ENCODE results near the gene SLC36A3.
"Not testable (repeated sequence)": the region's sequence is repeated elsewhere in the genome, so short reads cannot be mapped to it uniquely, and the experiment has no call there.

Gene SLC36A3

DNA sequence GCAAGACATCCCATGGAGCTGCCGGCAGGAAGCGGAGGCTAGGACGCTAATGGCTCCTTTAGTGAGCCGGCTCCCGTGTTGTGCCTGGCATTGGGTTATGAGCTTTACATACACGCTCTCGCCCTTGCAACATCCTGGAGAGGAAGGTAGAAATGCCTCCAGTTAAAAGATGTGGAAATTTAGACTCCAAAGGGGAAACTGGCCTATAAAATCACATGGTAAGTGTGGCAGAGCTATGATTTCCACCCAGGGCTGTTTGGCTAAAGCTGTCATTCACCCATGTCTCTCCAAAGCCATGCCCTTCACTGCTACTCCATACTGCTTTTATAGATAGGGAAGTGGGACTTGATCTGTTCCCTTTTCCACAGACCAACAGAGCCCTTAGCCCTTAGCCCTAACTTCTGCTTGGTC is 45.4 kb downstream of the SLC36A3 start:
- no peak for FAIRE-seq

DNA sequence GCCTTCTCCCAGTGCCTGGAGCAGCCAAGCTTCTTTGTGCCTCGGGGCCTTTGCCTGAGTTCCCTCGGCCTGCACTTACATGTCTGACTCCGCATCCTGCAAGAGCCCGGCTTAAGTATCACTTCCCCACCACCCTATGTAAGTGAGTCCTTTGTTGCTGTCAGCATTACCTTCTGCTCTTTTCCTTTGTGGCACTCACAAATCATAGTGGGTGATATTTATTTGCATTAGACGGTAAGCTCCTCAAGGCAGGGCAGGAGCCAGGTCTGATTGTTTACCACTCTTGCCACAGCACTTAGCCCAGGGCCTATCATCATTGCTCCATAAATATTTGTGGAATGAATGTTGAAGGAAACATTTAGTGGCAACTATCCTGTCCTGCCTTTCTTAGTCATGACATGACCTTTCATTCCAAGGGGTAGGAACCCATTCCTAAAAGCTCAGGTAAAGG is 45.8 kb downstream of the SLC36A3 start:
- FAIRE-seq, result no peak

DNA sequence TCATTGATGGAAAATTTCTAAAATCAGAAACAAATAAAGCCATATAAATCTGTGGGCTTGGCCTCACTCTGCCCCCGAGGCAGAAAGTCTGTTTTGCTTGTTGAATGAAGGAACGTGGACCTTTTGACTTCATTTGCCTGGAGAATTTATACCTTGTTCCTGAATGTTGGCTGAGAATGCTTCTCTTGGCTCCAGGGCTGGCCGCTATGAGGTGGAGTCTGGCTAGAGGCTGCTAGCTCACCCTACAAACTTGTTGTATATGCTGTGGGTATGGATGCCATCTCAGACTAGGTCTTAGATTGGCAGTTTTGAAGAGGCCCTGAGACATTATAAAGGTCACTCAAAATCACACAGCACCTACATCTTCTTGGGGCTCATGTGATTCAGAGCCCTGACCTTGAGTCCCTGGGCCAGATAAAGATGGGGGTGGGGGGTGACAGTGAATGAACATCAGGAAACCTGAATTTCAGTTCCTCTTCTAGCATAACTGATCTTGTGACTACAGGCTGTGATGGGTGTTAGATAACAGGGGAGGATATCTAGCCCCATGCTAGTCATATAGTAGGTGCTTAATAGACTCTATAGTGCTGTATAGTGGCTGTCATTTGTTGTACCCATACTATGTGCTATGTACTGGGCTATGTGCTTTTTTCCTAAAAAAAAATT is 47.8 kb downstream of the SLC36A3 start:
- FAIRE-seq, result no peak

DNA sequence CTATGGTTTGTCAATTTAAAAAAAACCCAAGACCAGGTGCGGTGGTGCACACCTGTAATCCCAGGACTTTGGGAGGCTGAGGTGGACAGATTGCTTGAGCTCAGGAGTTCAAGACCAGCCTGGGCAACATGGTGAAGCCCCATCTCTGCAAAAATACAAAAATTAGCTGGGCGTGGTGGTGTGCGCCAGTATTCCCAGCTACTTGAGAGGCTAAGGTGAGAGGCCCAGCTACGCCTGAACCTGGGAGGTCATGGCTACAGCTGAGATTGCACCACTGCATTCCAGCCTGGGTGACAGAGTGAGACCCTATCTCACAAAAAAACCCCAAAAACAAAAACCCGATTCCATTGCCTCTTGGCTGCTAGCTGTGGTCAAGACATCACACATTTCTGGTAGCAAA is 48.6 kb downstream of the SLC36A3 start:
- FAIRE-seq, result not testable (repeated sequence)

DNA sequence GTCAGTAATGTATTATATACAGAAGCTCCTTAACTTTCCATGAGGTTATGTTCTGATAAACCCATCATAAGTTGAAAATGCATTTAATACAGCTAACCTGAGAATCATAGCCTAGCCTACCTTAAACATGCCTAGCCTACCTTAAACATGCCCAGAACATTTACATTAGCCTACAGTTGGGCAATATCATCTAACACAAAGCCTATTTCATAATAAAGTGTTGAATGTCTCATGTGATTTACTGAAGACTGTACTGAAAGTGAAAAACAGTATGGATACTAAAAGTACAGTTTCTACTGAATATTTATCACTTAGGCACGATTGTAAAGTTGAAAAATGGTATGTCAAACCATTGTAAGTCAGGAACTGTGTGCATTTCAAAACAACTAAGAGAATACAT is 49.0 kb downstream of the SLC36A3 start:
- no peak for FAIRE-seq

DNA sequence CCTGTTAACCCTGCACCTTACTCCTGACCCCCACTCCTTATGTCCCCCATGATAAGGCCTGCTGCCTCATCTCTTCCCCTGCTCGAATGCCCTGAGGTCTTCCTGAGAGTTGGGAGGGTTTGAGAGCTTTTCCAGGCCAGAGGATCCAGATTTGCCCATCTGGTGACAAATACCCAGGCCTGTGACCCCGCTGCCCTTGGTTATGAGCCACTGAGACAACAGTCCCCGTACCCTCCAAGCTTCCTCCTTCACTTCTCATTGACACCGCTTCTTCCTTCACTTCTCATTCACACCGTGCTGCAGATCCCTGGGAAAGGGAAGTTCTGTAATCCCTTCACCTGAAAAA is 50.0 kb downstream of the SLC36A3 start:
- no peak for FAIRE-seq

DNA sequence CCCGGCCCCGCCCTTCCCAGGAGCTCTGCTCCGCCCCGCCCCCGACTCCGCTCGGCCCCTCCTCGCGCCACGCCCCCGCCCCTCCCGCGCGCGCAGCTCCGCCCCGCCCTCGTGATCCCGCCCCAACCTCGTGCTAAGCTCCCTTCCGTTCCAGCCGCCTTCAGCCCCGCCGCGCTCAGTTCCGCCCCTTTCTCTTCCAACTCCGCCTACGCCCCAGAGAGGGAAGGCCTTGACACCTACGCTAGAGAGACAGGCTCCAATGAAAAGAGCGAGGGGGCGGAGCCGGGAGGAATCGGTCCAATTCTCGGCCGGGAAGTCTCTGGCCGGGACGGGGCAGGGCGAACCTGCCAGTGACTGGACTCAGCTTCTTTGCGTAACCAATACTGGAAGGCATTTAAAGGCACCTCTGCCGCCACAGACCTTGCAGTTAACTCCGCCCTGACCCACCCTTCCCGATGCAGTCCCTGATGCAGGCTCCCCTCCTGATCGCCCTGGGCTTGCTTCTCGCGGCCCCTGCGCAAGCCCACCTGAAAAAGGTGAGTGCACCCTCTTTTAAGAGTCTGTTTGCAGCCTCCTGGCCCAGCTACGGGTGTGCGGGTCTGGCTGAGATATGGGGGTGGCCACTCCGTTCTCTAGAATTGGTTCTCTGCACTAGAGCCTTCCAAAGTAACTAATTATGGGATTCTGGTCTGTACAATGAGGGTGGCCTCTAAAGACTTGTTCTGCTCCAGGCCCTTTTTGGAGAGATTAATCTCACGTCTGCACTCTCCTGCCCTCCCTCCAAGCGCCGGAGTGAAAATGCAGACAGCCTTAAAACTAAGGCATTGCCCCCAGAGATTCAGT is 50.6 kb downstream of the SLC36A3 start, which contains the start of gene GM2A:
Gene GM2A (plus strand): TSS at position 424 of the 843 bp plus-strand sequence. CDS start 32 bp downstream, at position 456.
- peak; percentile 98 for FAIRE-seq

DNA sequence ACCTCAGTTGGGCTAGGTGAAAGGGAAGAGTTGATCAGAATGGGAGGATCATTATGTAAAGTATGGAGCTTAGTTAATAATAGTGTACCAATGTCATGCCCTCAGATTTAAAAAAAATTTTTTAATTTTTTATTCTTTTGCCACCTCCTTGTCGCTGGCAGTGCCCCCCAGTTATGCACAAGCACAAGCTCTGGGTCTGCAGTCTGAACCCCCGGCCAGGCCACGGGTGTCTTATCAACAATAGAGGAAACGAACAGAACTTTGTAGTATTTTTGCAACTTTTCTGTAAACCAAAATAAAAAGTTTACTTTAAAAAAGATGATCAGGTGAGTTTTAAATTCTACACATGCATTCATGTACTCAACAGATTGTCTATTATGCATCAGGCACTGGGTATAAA is 51.9 kb downstream of the SLC36A3 start:
- no peak for FAIRE-seq

DNA sequence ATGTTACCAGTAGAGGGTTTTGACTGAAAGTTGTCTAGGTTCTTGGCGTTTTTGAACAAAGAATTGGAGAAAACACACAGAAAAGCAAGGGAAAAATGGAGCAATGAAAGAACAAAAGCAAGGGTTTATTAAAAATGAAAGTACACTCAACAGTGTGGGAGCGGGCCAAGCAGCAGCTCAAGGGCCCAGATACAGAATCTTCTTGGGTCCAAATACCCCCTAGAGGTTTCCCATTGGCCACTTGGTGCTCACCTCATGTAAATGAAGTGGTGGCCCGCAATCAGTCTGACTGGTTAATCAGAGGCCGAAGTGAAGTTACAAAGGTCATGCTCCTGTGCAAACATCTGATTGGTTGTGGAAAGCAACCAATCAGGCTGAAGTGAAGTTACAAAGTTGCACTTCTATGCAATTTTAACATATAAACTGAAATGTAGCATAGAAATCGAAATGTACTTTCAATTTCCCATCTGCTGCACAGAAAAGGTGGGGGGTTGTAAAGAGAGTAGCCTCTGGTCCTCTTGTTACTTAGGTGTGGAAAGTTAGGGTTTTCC is 52.5 kb downstream of the SLC36A3 start:
- FAIRE-seq, result no peak

DNA sequence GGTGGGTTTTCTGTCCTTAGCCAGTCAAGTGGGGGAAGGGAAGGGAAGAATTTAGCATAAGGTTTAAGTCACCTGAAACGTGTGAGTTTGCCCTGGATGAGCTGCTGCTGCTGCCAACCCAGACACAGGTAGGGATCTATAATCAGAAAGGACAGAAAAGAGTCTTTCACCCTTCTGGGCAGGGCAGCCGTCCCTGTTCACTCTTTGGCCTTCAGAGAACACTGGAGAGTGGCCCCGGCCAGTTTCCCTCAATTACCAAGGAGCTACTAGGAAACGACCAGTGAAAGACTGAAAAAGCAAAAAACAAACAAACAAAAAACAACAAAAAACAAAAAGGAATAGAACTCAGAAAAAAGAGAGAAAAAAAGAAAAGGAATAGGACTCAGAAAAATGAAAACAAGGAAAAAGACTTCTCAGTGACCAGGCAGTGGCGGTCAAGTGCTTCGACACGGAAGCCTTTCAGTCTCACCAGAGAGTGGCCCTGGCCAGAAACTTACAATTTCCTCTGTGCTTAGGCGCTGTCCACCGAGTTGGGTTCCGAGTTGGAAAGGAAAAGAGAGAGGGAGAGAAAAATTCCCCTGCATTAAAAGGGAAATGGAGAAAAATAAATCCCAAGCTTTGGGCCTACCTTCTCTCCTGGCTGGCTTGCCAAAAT is 53.1 kb downstream of the SLC36A3 start:
- FAIRE-seq, result no peak

DNA sequence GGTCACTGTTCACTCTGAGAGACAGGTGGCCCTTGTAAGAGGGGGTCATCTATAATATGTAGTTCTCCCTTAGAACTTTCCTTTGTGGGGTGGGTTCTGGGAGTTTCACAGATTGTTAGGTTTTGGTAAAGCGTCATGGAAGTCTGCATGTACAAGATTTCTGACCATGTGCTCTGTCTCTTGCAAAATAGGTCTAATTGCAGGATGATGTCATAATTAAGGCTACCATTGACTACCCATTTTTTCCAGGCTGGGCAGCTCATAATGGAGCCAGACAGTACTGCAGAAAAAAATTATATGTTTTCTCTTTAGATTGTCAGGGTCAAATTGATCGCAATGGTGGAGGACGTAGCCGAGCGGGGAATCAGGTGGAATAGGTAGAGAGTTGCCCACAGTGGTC is 54.3 kb downstream of the SLC36A3 start:
- FAIRE-seq, result no peak

DNA sequence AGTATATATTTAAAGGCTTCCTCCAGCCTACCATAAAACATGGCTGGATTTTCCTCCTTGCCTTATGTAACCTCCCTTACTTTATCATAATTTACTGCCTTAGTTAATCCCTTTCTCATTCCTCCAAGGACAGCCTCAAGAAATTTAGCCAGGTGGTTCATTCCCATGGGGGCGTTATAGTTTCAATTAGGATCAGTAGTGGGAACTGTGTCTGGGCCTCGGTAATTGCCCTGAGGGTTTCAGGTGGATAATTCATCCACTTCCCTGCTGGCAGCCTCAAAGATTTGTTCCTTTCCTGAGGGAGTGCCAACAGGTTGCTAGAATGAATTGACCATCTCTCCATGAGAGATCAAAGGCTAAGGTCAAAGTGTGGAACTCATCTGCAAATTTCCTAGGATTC is 54.9 kb downstream of the SLC36A3 start:
- FAIRE-seq, result no peak

DNA sequence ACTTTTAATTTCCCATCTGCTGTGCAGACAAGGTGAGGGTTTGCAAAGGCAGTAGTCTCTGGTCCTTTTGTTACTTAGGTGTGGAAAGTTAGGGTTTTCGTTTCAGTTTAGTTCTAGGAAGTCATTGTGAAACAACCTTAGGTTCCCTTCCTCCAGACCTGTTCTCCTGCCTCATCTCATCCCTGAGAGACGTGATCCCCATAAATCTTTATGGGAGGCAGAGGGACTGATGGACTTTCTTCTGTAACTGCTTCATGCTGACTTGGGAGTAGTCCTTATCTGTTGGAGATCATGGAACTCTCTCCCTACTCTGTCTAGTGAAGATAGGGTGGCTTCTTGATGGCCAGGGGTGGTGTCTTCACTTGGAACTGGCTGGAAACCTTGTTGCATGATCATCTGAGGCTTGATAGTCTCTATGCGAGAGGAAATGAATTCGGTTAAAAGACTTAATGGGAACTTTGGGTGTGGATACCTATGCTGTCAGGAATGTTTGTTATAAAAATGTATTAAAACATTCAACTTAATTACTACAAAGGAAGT is 57.8 kb downstream of the SLC36A3 start:
- FAIRE-seq, result no peak

DNA sequence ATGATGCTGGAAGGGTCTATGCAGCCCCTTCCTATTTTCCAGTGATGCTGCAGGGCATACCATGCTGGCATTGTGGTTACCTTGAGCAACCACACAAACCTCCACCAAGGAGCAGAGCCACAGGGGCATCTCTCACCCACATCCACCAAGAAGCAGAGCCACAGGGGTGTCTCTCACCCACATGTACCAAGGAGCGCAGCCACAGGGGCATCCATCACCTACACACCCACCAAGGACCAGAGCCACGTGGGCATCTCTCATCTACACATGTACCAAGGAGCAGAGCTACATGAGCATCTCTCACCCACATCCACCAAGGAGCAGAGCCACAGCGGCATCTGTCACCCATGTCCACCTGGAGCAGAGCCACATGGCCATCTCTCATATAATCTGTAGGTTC is 59.4 kb downstream of the SLC36A3 start:
- no peak for FAIRE-seq

DNA sequence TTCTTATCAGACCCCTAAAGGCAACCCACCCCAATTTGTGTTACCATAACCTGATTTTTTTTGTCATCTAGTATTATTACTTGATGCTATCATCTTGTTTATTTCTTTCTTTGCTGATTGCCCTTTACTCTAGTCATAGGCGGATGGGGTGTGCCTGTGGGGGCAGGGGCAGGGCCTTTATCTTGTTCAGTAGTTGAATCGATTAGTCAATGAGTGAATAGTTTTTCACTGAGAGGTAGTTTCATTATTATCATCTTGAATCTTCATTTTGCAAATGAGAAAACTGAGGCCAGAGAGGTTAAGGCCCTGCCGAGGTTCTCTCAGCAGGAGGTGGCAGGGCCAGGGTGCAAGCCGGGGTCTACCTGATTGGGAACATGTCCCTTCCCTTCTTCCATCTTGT is 60.0 kb downstream of the SLC36A3 start:
- FAIRE-seq, result no peak

DNA sequence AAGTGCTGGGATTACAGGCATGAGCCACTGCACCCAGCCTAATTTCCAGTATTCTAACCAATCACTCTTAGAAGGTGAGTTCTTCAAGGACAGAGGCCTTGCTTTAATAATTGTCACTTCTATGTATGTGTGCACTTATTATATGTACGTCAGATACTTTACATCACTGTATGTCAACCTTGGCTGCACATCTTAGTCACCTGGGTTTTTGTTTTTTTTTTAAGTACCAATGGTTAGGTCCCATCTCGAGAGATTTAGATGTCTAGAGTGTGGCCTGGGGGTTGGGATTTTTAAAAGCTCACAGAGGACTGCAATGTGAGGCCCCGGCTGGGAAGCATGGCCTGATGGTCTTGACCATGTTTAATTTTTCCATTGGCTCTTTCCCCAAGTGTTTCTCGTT is 60.4 kb downstream of the SLC36A3 start:
- FAIRE-seq, result no peak

DNA sequence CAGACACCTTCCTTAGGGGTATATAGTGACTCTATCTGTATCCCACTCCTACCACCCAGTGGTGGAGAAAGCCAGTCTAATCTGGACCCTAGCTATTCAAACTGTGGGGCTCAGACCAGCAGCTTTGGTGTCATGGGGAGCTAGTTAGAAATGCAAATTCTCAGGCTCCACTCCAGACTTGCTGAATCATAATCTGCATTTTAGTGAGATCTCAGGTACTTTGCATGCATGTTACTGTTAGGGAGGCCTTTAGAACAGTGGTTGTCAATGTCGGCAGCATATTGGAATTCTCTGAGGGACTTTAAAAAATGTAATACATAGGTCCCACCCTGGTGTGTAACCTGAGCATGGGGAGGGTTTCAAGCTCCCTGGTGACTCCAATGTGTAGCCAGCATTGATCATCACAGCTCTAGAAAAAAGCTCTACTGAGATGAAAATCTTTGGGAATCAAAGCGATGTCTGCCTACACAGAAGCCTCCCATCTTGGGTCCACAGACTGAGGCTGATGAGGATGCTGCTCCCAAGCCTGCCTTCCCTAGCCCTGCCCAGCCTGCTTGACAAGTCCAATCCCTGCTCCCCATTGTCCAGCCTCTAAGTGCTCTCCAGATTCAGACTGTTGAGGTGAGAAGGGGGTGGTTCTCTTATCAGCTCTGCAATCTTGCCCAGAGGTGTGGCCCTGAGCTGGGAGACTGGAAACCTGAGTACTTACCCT is 62.5 kb downstream of the SLC36A3 start:
- no peak for FAIRE-seq

DNA sequence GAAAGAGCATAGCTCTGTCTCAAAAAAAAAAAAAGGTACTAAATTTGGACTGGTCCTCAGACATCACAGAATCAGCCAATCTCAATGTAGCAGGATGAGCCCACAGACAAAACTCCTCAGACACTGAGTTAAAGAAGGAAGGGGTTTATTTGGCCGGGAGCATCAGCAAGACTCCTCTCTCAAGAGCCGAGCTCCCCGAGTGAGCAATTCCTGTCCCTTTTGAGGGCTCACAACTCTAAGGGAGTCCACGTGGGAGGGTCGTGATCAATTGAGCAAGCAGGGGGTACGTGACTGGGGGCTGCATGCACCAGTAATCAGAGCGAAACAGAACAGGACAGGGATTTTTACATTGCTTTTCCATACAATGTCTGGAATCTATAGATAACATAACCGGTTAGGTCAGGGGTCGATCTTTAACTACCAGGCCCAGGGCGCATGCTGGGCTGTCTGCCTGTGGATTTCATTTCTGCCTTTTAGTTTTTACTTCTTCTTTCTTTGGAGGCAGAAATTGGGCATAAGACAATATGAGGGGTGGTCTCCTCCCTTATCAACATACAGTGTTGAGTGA is 63.2 kb downstream of the SLC36A3 start:
- FAIRE-seq, result not testable (repeated sequence)

DNA sequence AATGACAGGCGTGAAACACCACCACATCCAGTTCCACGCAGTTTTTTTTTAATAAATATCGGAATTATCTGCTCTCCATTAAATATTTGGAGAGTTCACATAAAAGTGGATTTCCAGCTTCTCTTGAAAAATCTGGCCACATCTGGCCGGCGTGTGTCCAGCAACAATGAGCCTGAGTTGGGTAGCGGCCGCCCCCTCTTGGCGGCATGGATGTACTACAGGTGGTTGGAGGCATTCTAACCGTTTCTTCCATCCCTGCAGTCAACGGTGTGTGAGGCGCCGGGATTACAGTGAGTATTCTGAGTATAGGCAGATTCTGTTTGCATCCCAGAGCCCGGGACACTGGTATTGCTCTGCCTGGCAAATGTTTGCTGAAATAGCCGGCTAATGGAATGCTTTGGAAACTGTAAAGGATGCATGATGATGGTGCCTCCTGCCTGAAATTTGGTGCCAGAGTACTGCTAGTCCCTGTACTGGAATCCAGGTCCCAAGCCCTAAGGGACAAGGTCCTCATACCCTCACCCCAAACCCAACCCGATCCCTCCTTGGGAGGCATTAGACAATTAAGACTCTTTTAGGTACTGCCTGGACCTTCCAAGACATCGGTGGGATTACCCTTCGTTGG is 64.2 kb downstream of the SLC36A3 start:
- no peak for FAIRE-seq

DNA sequence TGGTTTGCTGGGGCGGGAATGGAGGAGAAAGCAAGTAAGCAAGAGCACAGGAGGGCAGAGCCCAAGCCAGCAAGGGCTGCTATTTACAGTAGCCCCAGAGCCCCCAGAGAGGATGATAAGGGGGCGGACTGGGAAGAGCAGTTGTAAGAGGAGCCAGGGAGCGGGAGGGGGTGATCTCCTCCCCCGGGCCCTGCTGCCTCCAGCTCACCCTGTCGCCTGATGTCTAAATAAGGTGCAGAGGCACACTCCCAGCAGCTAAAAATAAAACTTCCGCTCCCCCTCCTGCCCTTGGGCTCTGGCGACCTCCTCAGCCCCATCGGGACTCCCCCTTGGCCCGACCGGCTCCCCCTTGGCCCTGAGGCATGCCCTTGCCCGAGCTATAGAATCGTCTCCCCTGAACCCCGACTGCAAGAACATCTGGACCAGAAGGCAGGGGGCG is 65.2 kb downstream of the SLC36A3 start:
- FAIRE-seq, result no peak

DNA sequence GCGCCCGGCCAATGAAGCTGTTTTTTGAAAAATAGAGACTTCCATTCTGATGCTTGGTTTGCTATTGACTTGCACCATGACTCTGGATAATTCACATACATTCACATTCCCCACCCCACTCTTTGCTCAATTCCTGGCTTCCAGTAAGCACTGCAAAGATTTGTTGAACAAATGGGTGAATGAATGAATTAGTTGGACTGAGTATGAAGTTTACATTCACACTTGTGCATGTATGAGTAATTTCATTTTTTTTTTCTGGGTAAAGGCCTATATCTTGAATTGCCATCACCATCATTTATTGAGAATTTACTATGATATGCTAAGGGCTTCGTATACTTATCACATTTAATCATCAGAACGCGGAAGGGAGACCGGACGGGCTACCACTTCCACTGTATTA is 65.9 kb downstream of the SLC36A3 start:
- FAIRE-seq, result no peak

DNA sequence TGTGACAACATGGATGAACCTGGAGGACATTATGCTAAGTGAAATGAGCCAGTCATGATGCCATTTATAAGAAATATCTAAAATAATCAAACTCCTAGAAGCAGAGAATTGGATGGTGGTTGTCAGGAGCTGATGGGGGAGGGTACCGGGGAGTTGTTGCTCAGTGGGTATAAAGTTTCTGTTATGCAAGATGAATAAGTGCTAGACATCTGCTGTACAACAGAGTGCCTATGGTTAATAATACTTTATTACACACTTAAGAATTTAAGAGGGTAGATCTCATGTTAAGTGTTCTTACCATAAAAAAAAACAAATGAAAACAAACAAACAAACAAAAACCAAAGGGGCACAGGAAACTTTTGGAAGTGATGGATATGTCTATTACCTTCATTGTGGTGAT is 66.7 kb downstream of the SLC36A3 start:
- no peak for FAIRE-seq
